NT2/D1 (cell line): ENCODE measurements around the gene PPHLN1.

Experiments used
- SUZ12 ChIP-seq: IDR thresholded peaks from 2 replicates; pipeline ENCODE4 v1.6.1; 2011; ENCODE audit not compliant: insufficient read length, insufficient read depth; ENCODE audit errors: extremely low read depth
- ZNF274 ChIP-seq: IDR thresholded peaks from 2 replicates; pipeline ENCODE4 v1.6.1; 2011; ENCODE audit warnings: mild to moderate bottlenecking, low read depth, low read length

- TF ChIP-seq ZNF274 = no peak
- no peak for TF ChIP-seq SUZ12
These were observed 152.0 kb downstream of the PPHLN1 start for GRCh38 chr12:42477941-42478340.
